Measurements from ENCODE around the gene KPNA6.
"Not testable (repeated sequence)": the region's sequence is repeated elsewhere in the genome, so short reads cannot be mapped to it uniquely, and the experiment has no call there.

KPNA6 gene

GRCh38 chr1:32073299-32074229, 34.3 kb upstream of the KPNA6 start:
- H3K4me1 ChIP-seq: peaks cover 3% of the 10 kb centered on the region
- TF ChIP-seq, protein P1, sequence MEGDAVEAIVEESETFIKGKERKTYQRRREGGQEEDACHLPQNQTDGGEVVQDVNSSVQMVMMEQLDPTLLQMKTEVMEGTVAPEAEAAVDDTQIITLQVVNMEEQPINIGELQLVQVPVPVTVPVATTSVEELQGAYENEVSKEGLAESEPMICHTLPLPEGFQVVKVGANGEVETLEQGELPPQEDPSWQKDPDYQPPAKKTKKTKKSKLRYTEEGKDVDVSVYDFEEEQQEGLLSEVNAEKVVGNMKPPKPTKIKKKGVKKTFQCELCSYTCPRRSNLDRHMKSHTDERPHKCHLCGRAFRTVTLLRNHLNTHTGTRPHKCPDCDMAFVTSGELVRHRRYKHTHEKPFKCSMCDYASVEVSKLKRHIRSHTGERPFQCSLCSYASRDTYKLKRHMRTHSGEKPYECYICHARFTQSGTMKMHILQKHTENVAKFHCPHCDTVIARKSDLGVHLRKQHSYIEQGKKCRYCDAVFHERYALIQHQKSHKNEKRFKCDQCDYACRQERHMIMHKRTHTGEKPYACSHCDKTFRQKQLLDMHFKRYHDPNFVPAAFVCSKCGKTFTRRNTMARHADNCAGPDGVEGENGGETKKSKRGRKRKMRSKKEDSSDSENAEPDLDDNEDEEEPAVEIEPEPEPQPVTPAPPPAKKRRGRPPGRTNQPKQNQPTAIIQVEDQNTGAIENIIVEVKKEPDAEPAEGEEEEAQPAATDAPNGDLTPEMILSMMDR (IDR thresholded peaks at IDR 0.05): peak; percentile 12
- H3K27me3 ChIP-seq (ENCODE audit: control insufficient read depth, insufficient read depth, low read length): no peaks in the 10 kb centered on the region
- peak overlapping the region; percentile 90 for H3K4me3 ChIP-seq (ENCODE audit: low read depth, low read length)
- peak overlapping the region; percentile 53 for H3K9ac ChIP-seq
- no peaks in the 10 kb centered on the region for H3K9me3 ChIP-seq (ENCODE audit: control insufficient read depth, low read length)
- peak overlapping the region; percentile 91 for H3K27ac ChIP-seq
- H3K4me2 ChIP-seq (ENCODE audit: low read length): peak overlapping the region; percentile 79
- no peaks in the 10 kb centered on the region for H3K36me3 ChIP-seq (ENCODE audit: control insufficient read depth, insufficient read depth, low read length)
- H2AFZ ChIP-seq: peak overlapping the region; percentile 94
- no peaks in the 10 kb centered on the region for H3K79me2 ChIP-seq

GRCh38 chr1:32074841-32075240, 33.0 kb upstream of the KPNA6 start:
- H3K79me2 ChIP-seq: no peaks in the 10 kb centered on the region
- no peaks in the 10 kb centered on the region for H3K36me3 ChIP-seq (ENCODE audit: control insufficient read depth, insufficient read depth, low read length)
- no peak overlapping the region for H3K27ac ChIP-seq
- H3K27me3 ChIP-seq (ENCODE audit: control insufficient read depth, insufficient read depth, low read length): no peaks in the 10 kb centered on the region
- no peaks in the 10 kb centered on the region for H3K9me3 ChIP-seq (ENCODE audit: control insufficient read depth, low read length)
- no peak overlapping the region for H2AFZ ChIP-seq
- no peak overlapping the region for H3K4me2 ChIP-seq (ENCODE audit: low read length)
- TF ChIP-seq, protein P1 (IDR thresholded peaks at IDR 0.05): no peak
- H3K4me3 ChIP-seq (ENCODE audit: low read depth, low read length): no peak overlapping the region
- no peak overlapping the region for H3K9ac ChIP-seq
- H3K4me1 ChIP-seq: peaks cover 3% of the 10 kb centered on the region

DNA sequence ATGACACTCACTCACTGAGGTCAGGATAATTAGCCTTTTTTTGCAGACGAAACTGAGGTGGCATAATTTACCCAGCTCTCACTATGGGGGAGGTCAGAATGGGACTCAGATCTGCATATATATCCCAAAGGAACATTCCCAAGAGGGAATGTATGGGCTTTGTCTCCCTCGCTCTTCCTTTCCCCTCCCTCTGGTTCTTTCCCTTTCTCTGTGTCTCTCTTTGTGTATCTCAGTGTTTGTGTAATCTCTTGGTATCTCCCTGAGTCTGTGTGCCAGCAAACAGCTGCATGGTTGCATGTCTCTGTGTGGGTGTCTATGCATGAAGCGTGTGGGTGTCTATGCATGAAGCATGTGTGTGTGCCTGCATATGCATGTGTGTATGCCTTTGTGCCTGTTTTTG, 30.4 kb upstream of the KPNA6 start:
- H3K27me3 ChIP-seq (ENCODE audit: control insufficient read depth, insufficient read depth, low read length): no peaks in the 10 kb centered on the region
- no peak overlapping the region for H2AFZ ChIP-seq
- H3K27ac ChIP-seq: no peak overlapping the region
- H3K79me2 ChIP-seq: no peaks in the 10 kb centered on the region
- no peaks in the 10 kb centered on the region for H3K4me1 ChIP-seq
- no peak overlapping the region for H3K9ac ChIP-seq
- no peaks in the 10 kb centered on the region for H3K36me3 ChIP-seq (ENCODE audit: control insufficient read depth, insufficient read depth, low read length)
- H3K9me3 ChIP-seq (ENCODE audit: control insufficient read depth, low read length): no peaks in the 10 kb centered on the region
- no peak overlapping the region for H3K4me3 ChIP-seq (ENCODE audit: low read depth, low read length)
- no peak overlapping the region for H3K4me2 ChIP-seq (ENCODE audit: low read length)
- TF ChIP-seq, protein P1 (IDR thresholded peaks at IDR 0.05): no peak

- no peaks in the 10 kb centered on the region for H3K27me3 ChIP-seq (ENCODE audit: control insufficient read depth, insufficient read depth, low read length)
- TF ChIP-seq, protein P1 (IDR thresholded peaks at IDR 0.05): no peak
- H3K36me3 ChIP-seq (ENCODE audit: control insufficient read depth, insufficient read depth, low read length): no peaks in the 10 kb centered on the region
- H3K4me1 ChIP-seq: no peaks in the 10 kb centered on the region
- H3K27ac ChIP-seq: no peak overlapping the region
- H2AFZ ChIP-seq: no peak overlapping the region
- no peaks in the 10 kb centered on the region for H3K79me2 ChIP-seq
- no peaks in the 10 kb centered on the region for H3K9me3 ChIP-seq (ENCODE audit: control insufficient read depth, low read length)
- H3K4me2 ChIP-seq (ENCODE audit: low read length): no peak overlapping the region
- H3K9ac ChIP-seq: no peak overlapping the region
- H3K4me3 ChIP-seq (ENCODE audit: low read depth, low read length): no peak overlapping the region
Measured at GRCh38 chr1:32082022-32082421, 25.8 kb upstream of the KPNA6 start.

- not testable (repeated sequence) for H3K4me3 ChIP-seq (ENCODE audit: low read depth, low read length); H3K4me2 ChIP-seq (ENCODE audit: low read length); H3K36me3 ChIP-seq (ENCODE audit: control insufficient read depth, insufficient read depth, low read length); H3K4me1 ChIP-seq; H3K9me3 ChIP-seq (ENCODE audit: control insufficient read depth, low read length); H3K27ac ChIP-seq; H3K9ac ChIP-seq; H2AFZ ChIP-seq; H3K79me2 ChIP-seq; H3K27me3 ChIP-seq (ENCODE audit: control insufficient read depth, insufficient read depth, low read length)
Measured at GRCh38 chr1:32086381-32086780, 21.5 kb upstream of the KPNA6 start.

Measured in parathyroid adenoma (tissue), 2 donors.